OCI-LY3 (cell line): ENCODE results near the gene TRIM10.

Source experiments
- H2AFZ ChIP-seq: fragments of 200-600, 300-600 bp; shearing (Covaris generic); 2 replicates; pipeline ENCODE4 v1.6.0; 2014; ENCODE audit warnings: antibody characterized with exemption, low read depth, low read length
- H3K27ac ChIP-seq: fragments of 200-600, 300-600 bp; sonication (generic); 2 replicates; pipeline ENCODE4 v1.5.1; 2014; ENCODE audit warnings: mild to moderate bottlenecking, low read length, moderate library complexity, mixed read lengths
- H3K27me3 ChIP-seq: fragments of 200-600, 300-600 bp; sonication (generic); 2 replicates; pipeline ENCODE4 v1.6.1; 2014; ENCODE audit warnings: low read depth, low read length, mixed read lengths
- H3K36me3 ChIP-seq: fragments of 200-600, 300-600 bp; sonication (generic); replicated peaks from 2 replicates; pipeline ENCODE3; 2014; ENCODE audit warnings: low read depth, low read length, mixed read lengths
- H3K4me1 ChIP-seq: fragments of 300-600, 200-600 bp; sonication (generic); 2 replicates; pipeline ENCODE4 v1.6.1; 2014; ENCODE audit warnings: low read length, mixed read lengths
- H3K4me2 ChIP-seq: fragments of 200-600, 300-600 bp; sonication (generic); 2 replicates; pipeline ENCODE4 v1.6.1; 2014; ENCODE audit warnings: low read length, mixed read lengths
- H3K4me3 ChIP-seq: fragments of 300-600, 200-600 bp; sonication (generic); 2 replicates; pipeline ENCODE4 v1.5.1; 2014; ENCODE audit warnings: antibody characterized with exemption, mild to moderate bottlenecking, low read length, moderate library complexity
- H3K79me2 ChIP-seq: fragments of 300-600, 200-600 bp; shearing (Covaris generic); 2 replicates; pipeline ENCODE4 v1.6.1; 2014; ENCODE audit warnings: mild to moderate bottlenecking, low read length, mixed read lengths
- H3K9ac ChIP-seq: fragments of 300-600, 200-600 bp; shearing (Covaris generic); 2 replicates; pipeline ENCODE4 v1.6.0; 2014; ENCODE audit warnings: mild to moderate bottlenecking, low read length, moderate library complexity
- H3K9me3 ChIP-seq: fragments of 200-600, 300-600 bp; shearing (Covaris generic); 2 replicates; pipeline ENCODE4 v1.6.1; 2014; ENCODE audit warnings: low read length, mixed read lengths; ENCODE audit not compliant: insufficient read depth
- H4K20me1 ChIP-seq: fragments of 200-600, 300-600 bp; sonication (generic); 2 replicates; pipeline ENCODE4 v1.6.1; 2016; ENCODE audit warnings: low read length, mixed read lengths; ENCODE audit not compliant: insufficient read depth
- CTCF ChIP-seq: fragments of 200-600, 300-600 bp; sonication (generic); IDR thresholded peaks from 2 replicates; pipeline ENCODE4 v1.5.1; 2014; ENCODE audit warnings: antibody characterized with exemption, low read length, low read depth
- EZH2phosphoT487 ChIP-seq: fragments of 200-600 bp; shearing (Covaris generic); IDR thresholded peaks from 2 replicates; pipeline ENCODE4 v1.6.1; 2018; ENCODE audit warnings: antibody characterized with exemption, mixed run types, low read depth

TRIM10 gene

GRCh38 chr6:30164714-30165113 is 3.7 kb upstream of the TRIM10 start:
- Histone ChIP-seq H2AFZ (no peak overlapping the region), H3K27ac (no peak overlapping the region), H3K36me3 (no peaks in the 10 kb centered on the region), H3K4me1 (no peaks in the 10 kb centered on the region), H3K27me3 (0 out of 2 replicates have a peak, but pooled peaks cover 3% of the 10 kb centered on the region), H3K79me2 (no peaks in the 10 kb centered on the region), H4K20me1 (no peaks in the 10 kb centered on the region), H3K4me3 (no peak overlapping the region), H3K9me3 (no peaks in the 10 kb centered on the region), H3K4me2 (no peak overlapping the region), H3K9ac (no peak overlapping the region)
- TF ChIP-seq CTCF (no peak), EZH2phosphoT487 (no peak)

DNA sequence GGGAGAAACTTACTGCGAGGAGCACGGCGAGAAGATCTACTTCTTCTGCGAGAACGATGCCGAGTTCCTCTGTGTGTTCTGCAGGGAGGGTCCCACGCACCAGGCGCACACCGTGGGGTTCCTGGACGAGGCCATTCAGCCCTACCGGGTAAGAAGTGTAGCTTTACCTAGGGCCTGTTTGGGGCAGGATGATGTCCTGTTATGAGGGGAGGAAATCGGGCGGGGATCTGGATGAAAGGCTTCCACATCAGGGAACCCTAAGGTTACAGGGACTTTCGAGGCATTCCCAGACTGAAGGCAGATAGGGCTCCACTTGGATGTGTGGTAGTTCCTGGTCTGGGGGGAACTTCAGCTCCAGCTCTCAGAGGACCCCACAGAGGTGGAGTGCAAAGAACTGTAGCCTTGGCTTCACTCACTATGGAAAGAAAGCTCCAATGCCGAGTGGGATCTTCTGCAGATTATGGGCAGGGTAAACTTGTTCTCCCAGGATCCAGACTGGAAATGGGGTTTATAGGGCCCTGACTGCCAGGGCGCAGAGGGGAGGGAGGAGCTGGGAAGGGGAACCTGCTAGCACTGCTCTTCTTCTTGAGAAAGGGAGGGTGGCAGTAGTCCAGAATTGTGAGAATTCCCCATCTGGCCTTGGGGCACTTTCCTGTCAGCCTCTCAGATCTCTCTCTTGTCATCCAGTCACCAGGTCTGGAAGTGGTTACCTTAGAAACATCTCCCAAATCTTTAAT is 3.1 kb upstream of the TRIM10 start:
- H3K36me3 ChIP-seq: no peaks in the 10 kb centered on the region
- H3K27me3 ChIP-seq: no peaks in the 10 kb centered on the region
- no peak overlapping the region for H3K9ac ChIP-seq
- no peak overlapping the region for H3K4me3 ChIP-seq
- H3K79me2 ChIP-seq: no peaks in the 10 kb centered on the region
- no peak for TF ChIP-seq EZH2phosphoT487
- TF ChIP-seq CTCF: no peak
- no peak overlapping the region for H2AFZ ChIP-seq
- no peaks in the 10 kb centered on the region for H4K20me1 ChIP-seq
- no peaks in the 10 kb centered on the region for H3K4me1 ChIP-seq
- no peaks in the 10 kb centered on the region for H3K9me3 ChIP-seq
- H3K4me2 ChIP-seq: no peak overlapping the region
- H3K27ac ChIP-seq: no peak overlapping the region

DNA sequence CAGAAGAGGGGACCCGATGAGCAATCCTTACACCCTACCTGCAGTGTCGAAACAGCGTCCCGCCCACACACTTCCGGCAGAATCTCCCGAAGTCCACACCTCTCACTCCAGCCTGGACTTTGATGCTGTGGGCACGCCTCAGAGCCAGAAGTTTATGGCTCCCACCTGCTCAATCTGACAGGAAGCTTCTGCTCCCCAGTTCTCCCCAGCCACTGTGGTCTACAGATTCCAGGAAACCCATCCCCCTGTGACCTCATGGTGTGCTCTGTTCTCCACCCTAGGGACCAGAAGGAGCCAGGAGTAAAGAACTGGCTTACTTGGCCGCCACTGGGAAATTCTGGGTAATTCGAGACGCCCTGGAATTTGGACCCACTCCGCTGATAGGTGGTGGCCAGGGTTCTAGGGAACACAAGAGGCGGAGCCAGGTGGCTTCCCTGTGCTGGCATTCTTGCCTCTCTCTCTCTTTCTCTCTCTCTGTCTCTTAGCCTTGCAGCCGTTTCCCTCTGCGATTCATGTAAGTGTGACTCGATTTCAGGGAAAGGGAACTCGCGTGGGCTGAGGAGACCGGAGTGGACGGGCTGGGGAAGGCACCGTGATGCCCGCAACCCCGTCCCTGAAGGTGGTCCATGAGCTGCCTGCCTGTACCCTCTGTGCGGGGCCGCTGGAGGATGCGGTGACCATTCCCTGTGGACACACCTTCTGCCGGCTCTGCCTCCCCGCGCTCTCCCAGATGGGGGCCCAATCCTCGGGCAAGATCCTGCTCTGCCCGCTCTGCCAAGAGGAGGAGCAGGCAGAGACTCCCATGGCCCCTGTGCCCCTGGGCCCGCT is 2.3 kb upstream of the TRIM10 start, which contains the start of gene TRIM15:
TRIM15 (plus strand) TSS at position 457 of the 828 bp plus-strand sequence; CDS start at position 596, 139 bp downstream.
- Histone ChIP-seq H3K4me3 (no peak within 1 kb of the TSS), H3K4me2 (no peak within 1 kb of the TSS), H4K20me1 (no peaks in the 10 kb centered on the region)

More for the DNA sequence above, 2.3 kb upstream of the TRIM10 start, which contains the start of gene TRIM15:
- TF ChIP-seq CTCF (no peak), EZH2phosphoT487 (no peak)
- peaks cover 6% of the 10 kb centered on the region for H3K4me1 ChIP-seq
- H3K36me3 ChIP-seq: no peaks in the 10 kb centered on the region
- no peak within 1 kb of the TSS for H2AFZ ChIP-seq
- H3K9ac ChIP-seq: no peak within 1 kb of the TSS
- H3K27ac ChIP-seq: no peak within 1 kb of the TSS
- H3K79me2 ChIP-seq: no peaks in the 10 kb centered on the region
- H3K9me3 ChIP-seq: no peaks in the 10 kb centered on the region
- no peaks in the 10 kb centered on the region for H3K27me3 ChIP-seq
